ENCODE data around the gene MYOM3.
A peak's percentile ranks its signal among the peaks of the same experiment; 100 is the strongest.

MYOM3 gene

GRCh38 chr1:24154215-24154614, 42.3 kb upstream of the MYOM3 start:
- peak; percentile 22 for DNase-seq (ENCODE audit: low read depth)
- H3K4me3 ChIP-seq (ENCODE audit: low read depth, low read length): no peak overlapping the region
- TF ChIP-seq CTCF (IDR thresholded peaks at IDR 0.05; ENCODE audit: low read depth, low read length, missing control alignments): no peak
- in situ Hi-C loops (cut with HindIII; ENCODE audit: low sequenced_read_pairs): no loop called here

- in situ Hi-C loops (cut with HindIII; ENCODE audit: low sequenced_read_pairs): no loop called here
- H3K4me3 ChIP-seq (ENCODE audit: low read depth, low read length): no peak overlapping the region
- no peak for TF ChIP-seq CTCF (IDR thresholded peaks at IDR 0.05; ENCODE audit: low read depth, low read length, missing control alignments)
- DNase-seq (ENCODE audit: low read depth): no peak
Measured at GRCh38 chr1:24152631-24153494, 40.9 kb upstream of the MYOM3 start.

GRCh38 chr1:24151175-24151533, 39.2 kb upstream of the MYOM3 start:
- TF ChIP-seq CTCF (IDR thresholded peaks at IDR 0.05; ENCODE audit: low read depth, low read length, missing control alignments): no peak
- DNase-seq (ENCODE audit: low read depth): no peak
- H3K4me3 ChIP-seq (ENCODE audit: low read depth, low read length): no peak overlapping the region
- in situ Hi-C loops (cut with HindIII; ENCODE audit: low sequenced_read_pairs): no loop called here

- DNase-seq (ENCODE audit: low read depth): peak; percentile 45
- in situ Hi-C loops (cut with HindIII; ENCODE audit: low sequenced_read_pairs): no loop called here
- no peak overlapping the region for H3K4me3 ChIP-seq (ENCODE audit: low read depth, low read length)
- peak; percentile 81 for TF ChIP-seq CTCF (IDR thresholded peaks at IDR 0.05; ENCODE audit: low read depth, low read length, missing control alignments)
Measured at GRCh38 chr1:24150234-24151174, 38.6 kb upstream of the MYOM3 start.

- no peak for DNase-seq (ENCODE audit: low read depth)
- TF ChIP-seq CTCF (IDR thresholded peaks at IDR 0.05; ENCODE audit: low read depth, low read length, missing control alignments): no peak
- no peak overlapping the region for H3K4me3 ChIP-seq (ENCODE audit: low read depth, low read length)
- in situ Hi-C loops (cut with HindIII; ENCODE audit: low sequenced_read_pairs): no loop called here
Measured at GRCh38 chr1:24149866-24150233, 37.9 kb upstream of the MYOM3 start.

GRCh38 chr1:24147816-24148215, 35.9 kb upstream of the MYOM3 start:
- no peak for TF ChIP-seq CTCF (IDR thresholded peaks at IDR 0.05; ENCODE audit: low read depth, low read length, missing control alignments)
- DNase-seq (ENCODE audit: low read depth): no peak
- H3K4me3 ChIP-seq (ENCODE audit: low read depth, low read length): no peak overlapping the region
- in situ Hi-C loops (cut with HindIII; ENCODE audit: low sequenced_read_pairs): no loop called here
